ENCODE data around the gene CUBN.

The CUBN gene

DNA sequence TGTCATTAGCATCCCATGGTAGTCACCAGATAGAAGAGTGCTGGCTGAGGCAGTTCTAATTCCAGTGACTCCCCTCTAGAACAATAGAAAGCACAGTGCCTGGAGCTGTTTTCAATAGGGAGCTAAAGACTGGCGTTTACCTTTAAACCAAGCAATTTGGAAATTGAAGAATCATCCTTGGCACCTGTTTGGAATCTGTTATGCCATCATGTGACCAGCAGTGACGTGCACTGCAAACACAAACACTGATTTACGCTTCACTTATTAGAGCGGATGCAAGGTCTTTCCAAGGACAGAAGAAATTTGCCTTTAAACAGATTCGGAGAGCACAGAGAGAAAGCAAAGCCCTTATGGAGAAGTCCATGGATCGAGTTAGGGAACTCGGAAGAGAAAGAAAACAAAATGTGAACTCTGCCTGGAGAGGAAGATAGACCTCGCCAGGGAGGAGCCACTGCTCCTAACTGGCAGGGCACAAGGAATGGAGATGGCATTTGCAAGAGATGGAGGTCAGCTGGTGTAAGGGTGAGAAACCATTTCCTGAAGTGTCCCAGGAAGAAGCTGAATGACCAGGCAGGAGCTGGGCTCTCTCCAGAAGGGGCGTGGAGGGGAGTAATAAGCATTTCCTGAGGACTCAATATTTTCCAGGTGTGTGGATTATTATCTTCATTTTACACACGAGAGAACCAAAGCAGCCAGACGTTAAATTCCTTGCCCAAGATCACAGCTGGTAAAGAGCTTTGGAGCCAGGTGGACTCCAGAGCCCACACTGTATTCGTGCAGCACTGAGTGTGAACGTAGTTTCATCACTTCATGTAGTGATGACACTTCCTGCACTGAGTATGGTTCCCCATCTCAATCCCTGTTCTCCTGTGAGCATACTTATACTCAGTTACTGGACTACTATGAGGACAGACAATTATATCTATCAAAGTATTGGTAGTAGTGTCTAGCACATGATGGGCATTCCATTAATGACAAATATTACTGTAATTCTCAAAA is 97.7 kb downstream of the CUBN start:
- TF ChIP-seq, protein P1, sequence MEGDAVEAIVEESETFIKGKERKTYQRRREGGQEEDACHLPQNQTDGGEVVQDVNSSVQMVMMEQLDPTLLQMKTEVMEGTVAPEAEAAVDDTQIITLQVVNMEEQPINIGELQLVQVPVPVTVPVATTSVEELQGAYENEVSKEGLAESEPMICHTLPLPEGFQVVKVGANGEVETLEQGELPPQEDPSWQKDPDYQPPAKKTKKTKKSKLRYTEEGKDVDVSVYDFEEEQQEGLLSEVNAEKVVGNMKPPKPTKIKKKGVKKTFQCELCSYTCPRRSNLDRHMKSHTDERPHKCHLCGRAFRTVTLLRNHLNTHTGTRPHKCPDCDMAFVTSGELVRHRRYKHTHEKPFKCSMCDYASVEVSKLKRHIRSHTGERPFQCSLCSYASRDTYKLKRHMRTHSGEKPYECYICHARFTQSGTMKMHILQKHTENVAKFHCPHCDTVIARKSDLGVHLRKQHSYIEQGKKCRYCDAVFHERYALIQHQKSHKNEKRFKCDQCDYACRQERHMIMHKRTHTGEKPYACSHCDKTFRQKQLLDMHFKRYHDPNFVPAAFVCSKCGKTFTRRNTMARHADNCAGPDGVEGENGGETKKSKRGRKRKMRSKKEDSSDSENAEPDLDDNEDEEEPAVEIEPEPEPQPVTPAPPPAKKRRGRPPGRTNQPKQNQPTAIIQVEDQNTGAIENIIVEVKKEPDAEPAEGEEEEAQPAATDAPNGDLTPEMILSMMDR (IDR thresholded peaks at IDR 0.05; ENCODE audit: insufficient read depth, low read depth, low read length, missing control alignments): no peak
- DNase-seq (ENCODE audit: low read depth): no peak

DNA sequence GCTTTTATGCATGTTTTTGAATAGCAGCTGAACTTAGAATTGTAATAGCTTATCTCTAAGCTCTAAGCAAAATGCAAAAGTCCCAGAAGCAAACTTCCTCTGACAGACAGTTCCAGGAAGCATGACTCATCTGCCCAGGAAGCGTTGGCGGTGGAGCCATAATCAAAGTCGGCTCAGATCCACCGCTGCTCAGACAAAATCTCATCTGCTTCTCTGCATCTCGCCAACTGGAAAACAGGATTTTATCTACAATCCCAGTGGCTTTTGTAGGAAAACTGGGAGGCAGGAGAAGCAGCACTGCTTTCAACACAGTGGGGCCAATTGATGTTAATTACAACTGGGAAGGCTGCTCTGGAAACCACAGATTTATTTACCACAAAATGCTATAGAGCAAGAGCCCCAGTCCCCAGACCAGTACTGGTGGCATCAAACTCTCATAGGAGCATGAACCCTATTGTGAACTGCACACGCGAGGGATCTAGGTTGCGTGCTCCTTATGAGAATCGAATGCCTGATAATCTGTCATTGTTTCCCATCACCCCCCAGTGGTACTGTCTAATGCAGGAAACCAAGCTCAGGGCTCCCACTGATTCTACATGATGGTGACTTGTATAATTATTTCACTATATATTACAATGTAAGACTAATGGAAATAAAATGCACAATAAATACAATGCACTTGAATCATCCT is 99.9 kb downstream of the CUBN start:
- H3K4me3 ChIP-seq (ENCODE audit: low read depth, low read length): no peak overlapping the region
- DNase-seq (ENCODE audit: low read depth): peak; percentile 11

More for the DNA sequence above, 97.7 kb downstream of the CUBN start:
- H3K4me3 ChIP-seq (ENCODE audit: low read depth, low read length): no peak overlapping the region

DNA sequence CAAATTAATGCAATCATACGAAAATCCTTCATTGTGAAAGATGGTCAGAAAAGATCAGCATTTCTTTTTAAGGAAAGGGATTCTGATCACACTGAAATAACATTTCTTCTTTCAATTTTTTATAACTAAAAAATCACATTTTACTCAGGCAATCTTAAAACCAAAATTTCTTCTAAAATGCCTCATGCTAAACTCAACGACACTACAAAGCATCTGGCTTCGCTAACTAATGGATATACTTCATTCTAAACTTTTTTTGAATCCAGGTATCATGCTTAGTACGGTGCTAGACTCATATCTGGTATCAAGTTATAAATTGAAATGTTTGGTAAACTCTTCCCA is 100.4 kb downstream of the CUBN start:
- H3K4me3 ChIP-seq (ENCODE audit: low read depth, low read length): no peak overlapping the region
- TF ChIP-seq, protein P1 (IDR thresholded peaks at IDR 0.05; ENCODE audit: insufficient read depth, low read depth, low read length, missing control alignments): no peak
- no peak for DNase-seq (ENCODE audit: low read depth)

More for the DNA sequence above, 99.9 kb downstream of the CUBN start:
- TF ChIP-seq, protein P1 (IDR thresholded peaks at IDR 0.05; ENCODE audit: insufficient read depth, low read depth, low read length, missing control alignments): no peak

DNA sequence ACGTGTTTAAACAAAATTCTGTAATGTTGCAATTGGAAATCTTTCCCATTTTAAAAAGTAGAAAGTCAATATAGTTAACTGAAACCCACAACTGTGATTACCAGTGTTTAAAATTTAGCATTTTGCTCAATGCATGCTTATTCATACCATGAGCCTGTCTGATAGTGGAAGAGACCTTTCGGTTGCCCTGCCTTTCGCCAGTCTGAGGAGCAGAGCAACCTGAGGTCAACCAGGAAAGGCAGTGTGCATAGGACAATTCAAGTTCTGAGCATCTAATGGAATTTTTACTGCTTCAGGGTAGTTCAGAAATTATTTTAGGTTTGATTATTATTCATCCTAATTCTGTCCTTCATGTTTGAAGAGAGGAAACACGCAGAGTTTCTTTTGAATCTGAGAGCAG is 100.8 kb downstream of the CUBN start:
- TF ChIP-seq, protein P1 (IDR thresholded peaks at IDR 0.05; ENCODE audit: insufficient read depth, low read depth, low read length, missing control alignments): no peak
- no peak for DNase-seq (ENCODE audit: low read depth)
- H3K4me3 ChIP-seq (ENCODE audit: low read depth, low read length): no peak overlapping the region

DNA sequence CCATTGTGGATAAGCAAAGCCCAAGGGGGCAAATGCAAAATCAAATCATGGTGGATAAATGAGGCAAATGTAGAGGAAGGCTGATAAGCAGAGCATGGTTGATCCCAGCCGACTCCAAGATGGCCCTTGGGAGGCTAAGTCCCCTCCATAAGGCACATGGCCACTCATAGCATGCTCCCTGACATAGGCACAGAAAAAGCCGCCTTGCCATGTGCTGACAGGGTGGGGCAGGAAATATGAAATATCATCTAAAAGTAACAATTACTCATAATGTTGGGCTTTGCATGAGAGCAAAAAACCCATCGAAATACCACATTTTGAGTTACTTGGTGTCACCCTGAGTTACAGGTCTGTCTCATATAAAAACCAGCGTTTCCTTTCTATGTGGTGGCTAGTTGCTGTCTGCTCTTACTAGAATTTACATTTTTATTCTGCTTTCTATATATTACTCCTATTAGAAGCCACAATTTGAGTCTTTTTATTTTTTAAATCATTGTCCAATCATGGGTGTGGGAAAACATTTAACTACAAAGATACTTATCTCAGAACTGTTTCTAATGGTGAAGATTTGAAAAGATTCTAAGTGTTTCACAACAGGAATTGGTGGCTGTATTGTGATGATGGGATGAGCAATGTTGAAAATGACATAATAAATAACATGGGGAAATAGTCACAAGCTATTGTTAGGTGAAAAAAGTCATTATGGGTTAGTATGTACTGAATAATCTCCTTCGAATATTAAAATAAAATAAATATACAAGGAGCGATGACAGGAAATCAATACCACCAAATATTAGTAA is 102.7 kb downstream of the CUBN start:
- TF ChIP-seq, protein P1 (IDR thresholded peaks at IDR 0.05; ENCODE audit: insufficient read depth, low read depth, low read length, missing control alignments): no peak
- no peak overlapping the region for H3K4me3 ChIP-seq (ENCODE audit: low read depth, low read length)
- DNase-seq (ENCODE audit: low read depth): peak; percentile 77

DNA sequence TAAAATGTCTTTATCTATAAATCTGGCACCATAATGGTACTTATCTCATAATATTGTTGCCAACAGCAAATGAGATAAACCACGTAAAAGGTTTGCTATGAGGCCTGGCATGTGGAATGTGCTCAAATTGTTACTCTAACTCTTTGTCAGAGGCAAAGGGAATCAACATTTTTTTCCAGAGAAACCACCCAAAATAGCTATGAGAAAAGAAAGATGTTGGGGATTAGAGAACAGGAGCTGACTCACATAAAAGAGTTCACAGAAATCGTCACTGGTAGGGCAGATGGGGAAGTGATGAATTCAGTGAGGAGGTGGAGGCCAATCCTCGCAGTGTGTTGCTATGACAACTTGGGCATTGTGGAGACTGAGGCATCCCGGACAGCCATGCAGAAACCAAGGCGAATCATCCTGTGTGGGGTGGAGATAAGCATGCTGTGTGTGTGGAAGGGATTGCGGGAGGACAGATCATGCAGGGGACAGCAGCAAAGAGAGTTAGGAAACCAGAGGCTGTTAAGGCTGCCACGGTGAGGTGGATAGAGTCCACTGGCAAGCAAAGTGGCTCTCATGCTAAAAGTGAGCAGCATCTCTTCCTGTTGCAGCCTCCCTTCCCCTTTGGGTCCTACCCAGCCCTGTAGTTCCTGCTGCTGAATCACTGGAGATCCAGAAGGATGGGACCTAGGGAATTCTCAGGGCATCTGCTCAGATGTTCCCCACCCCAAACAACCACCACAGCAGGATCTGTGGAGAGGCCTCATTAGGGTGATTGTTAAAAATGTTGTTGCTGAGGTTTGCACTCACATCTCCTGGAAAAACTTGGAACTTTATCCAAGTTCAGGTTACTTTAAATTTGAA is 103.9 kb downstream of the CUBN start:
- TF ChIP-seq, protein P1 (IDR thresholded peaks at IDR 0.05; ENCODE audit: insufficient read depth, low read depth, low read length, missing control alignments): no peak
- peak; percentile 22 for DNase-seq (ENCODE audit: low read depth)
- H3K4me3 ChIP-seq (ENCODE audit: low read depth, low read length): no peak overlapping the region
